GM12878 (cell line): ENCODE data around the gene DERA. TPM values are rescaled to one million over a fixed set of nuclear protein-coding genes. Genes with fewer than 3 reads are reported as not detected.

Experiments used
- ATAC-seq: fragments of 200-7000 bp; cut with Tn5 transposase; 3 replicates; pipeline ENCODE4 v1.9.1; 2020; ENCODE audit warnings: mild to moderate bottlenecking, moderate library complexity
- BruUV-seq: library from RNA; stranded (reverse); fragments of 400-500 nt; replicated peaks from 2 replicates; lab custom pipeline; 2021; lab: Mats Ljungman, UMichigan
- CTCF ChIA-PET: fragments of 300-600 bp; sonication (Branson Sonifier 250); formaldehyde crosslinking; extraction: SDS; loops from one replicate; lab custom pipeline; 2021; ENCODE audit warnings: inconsistent platforms; lab: Yijun Ruan, JAX
- POLR2A ChIA-PET: fragments of 350-600 bp; formaldehyde crosslinking; extraction: SDS; loops from one replicate; lab custom pipeline; 2021; ENCODE audit warnings: inconsistent platforms; lab: Charles Lee
- RAD21 ChIA-PET: fragments of 300-600 bp; sonication (Branson Sonifier 250); formaldehyde crosslinking; loops from one replicate; lab custom pipeline; 2023; ENCODE audit warnings: antibody characterized with exemption; ENCODE audit not compliant: unreplicated experiment; lab: Charles Lee
- SMC1A ChIA-PET: fragments of 300-600 bp; sonication (Branson Sonifier 250); formaldehyde crosslinking; loops from one replicate; lab custom pipeline; 2023; ENCODE audit not compliant: unreplicated experiment, uncharacterized antibody; lab: Charles Lee
- DNase-seq: peaks from one replicate; pipeline ENCODE4 v3.0.0-alpha.2; 2011; ENCODE audit warnings: low read depth, low spot score
- FAIRE-seq: peaks from 3 replicates; lab custom pipeline; 2011; peaks lifted over from hg19 to GRCh38; lab: Jason Lieb, UNC
- H2AFZ ChIP-seq: 2 replicates; pipeline ENCODE4 v1.6.0; 2011; ENCODE audit warnings: low read depth, low read length, control low read depth; ENCODE audit not compliant: control insufficient read depth
- H3K27ac ChIP-seq: 2 replicates; pipeline ENCODE4 v1.5.1; 2011; ENCODE audit warnings: control low read depth; ENCODE audit not compliant: control insufficient read depth, insufficient read depth
- H3K27me3 ChIP-seq, 2 experiments: replicated peaks in 1 of 2; 2 replicates each; pipeline versions ENCODE4 v1.6.0 to v1.6.1; 2011; ENCODE audit warnings: low read length in 1 of 2; ENCODE audit not compliant: control insufficient read depth in 2 of 2, insufficient read depth in 2 of 2
- H3K36me3 ChIP-seq, 2 experiments: 2 replicates each; pipeline ENCODE4 v1.5.1; 2011; ENCODE audit warnings: low read length in 1 of 2; ENCODE audit not compliant: control insufficient read depth in 2 of 2, insufficient read depth in 2 of 2
- H3K4me1 ChIP-seq: 2 replicates; pipeline ENCODE4 v1.6.1; 2011; ENCODE audit warnings: mild to moderate bottlenecking, low read length, moderate library complexity, mixed read lengths; ENCODE audit not compliant: control insufficient read depth, insufficient read depth
- H3K4me2 ChIP-seq: 2 replicates; pipeline ENCODE4 v1.6.0; 2011; ENCODE audit warnings: control low read depth; ENCODE audit not compliant: control insufficient read depth, insufficient read depth
- H3K4me3 ChIP-seq: fragments of 200-600 bp; sonication (generic); 2 replicates; pipeline ENCODE4 v1.5.1; 2016
- H3K79me2 ChIP-seq: 2 replicates; pipeline ENCODE4 v1.6.0; 2011; ENCODE audit warnings: low read length; ENCODE audit not compliant: control insufficient read depth, insufficient read depth
- H3K9ac ChIP-seq: 2 replicates; pipeline ENCODE4 v1.8.0; 2011; ENCODE audit warnings: low read length, control low read depth, mixed read lengths; ENCODE audit not compliant: control insufficient read depth, insufficient read depth
- H3K9me3 ChIP-seq: replicated peaks from 3 replicates; pipeline ENCODE4 v1.5.1; 2011; ENCODE audit warnings: mild to moderate bottlenecking, low read length; ENCODE audit not compliant: control insufficient read depth, insufficient read depth
- H4K20me1 ChIP-seq: 2 replicates; pipeline ENCODE4 v1.6.0; 2011; ENCODE audit not compliant: control insufficient read depth, insufficient read depth
- CBX5 ChIP-seq: sonication (generic); IDR thresholded peaks from 2 replicates; pipeline ENCODE4 v1.6.1; 2016; ENCODE audit warnings: low read depth, moderate library complexity, mild to moderate bottlenecking, inconsistent platforms
- CHD2 ChIP-seq: IDR thresholded peaks from 2 replicates; pipeline ENCODE4 v1.6.1; 2011; ENCODE audit warnings: low read depth, low read length, improper control_type of control experiment, borderline replicate concordance
- CREM ChIP-seq: IDR thresholded peaks from 2 replicates; pipeline ENCODE4 v1.6.1; 2014; ENCODE audit warnings: antibody characterized with exemption, low read depth
- IKZF2 ChIP-seq, 2 experiments: fragments of 450-650 bp; IDR thresholded peaks; 2 replicates each; pipeline ENCODE4 v1.6.1; 2017; ENCODE audit warnings: mild to moderate bottlenecking in 2 of 2, moderate library complexity in 2 of 2
- JUNB ChIP-seq: IDR thresholded peaks from 2 replicates; pipeline ENCODE4 v1.6.1; 2016; ENCODE audit warnings: antibody characterized with exemption, mild to moderate bottlenecking
- MEF2B ChIP-seq: fragments of 450-650 bp; IDR thresholded peaks from 2 replicates; pipeline ENCODE4 v1.6.1; 2018; ENCODE audit warnings: mild to moderate bottlenecking, moderate library complexity; ENCODE audit not compliant: partially characterized antibody, poor library complexity, severe bottlenecking
- MTA3 ChIP-seq: IDR thresholded peaks from 2 replicates; pipeline ENCODE4 v1.6.1; 2012; ENCODE audit warnings: low read length, inconsistent platforms, borderline replicate concordance
- TCF12 ChIP-seq: IDR thresholded peaks from 2 replicates; pipeline ENCODE4 v1.6.1; 2011; ENCODE audit warnings: low read depth, mild to moderate bottlenecking, low read length
- ZNF274 ChIP-seq: IDR thresholded peaks from one replicate; pipeline ENCODE4 v1.8.0; 2011; ENCODE audit not compliant: insufficient read length, insufficient read depth
- WGBS: methylation state at CpG from one replicate; pipeline ENCODE4 v1.1.6; 2016; ENCODE audit warnings: low lambda C conversion rate; ENCODE audit not compliant: insufficient replicate concordance, insufficient coverage; ENCODE audit errors: missing lambda C conversion rate; 5-methylcytosine and 5-hydroxymethylcytosine counted together
- in situ Hi-C: fragments of 300-500 bp; cut with MboI; formaldehyde crosslinking; loops from 9 replicates; pipeline ENCODE4 v1.14.3; 2018; ENCODE audit warnings: mixed read lengths
- intact Hi-C: fragments of 100-400 bp; cut with micrococcal nuclease; formaldehyde crosslinking; loops from one replicate; pipeline ENCODE4 v1.14.2; 2022; ENCODE audit not compliant: unreplicated experiment
- polyA plus RNA-seq, 11 experiments: library from polyadenylated mRNA; depleted of rRNA in 4 of 11; unstranded in 6 of 11; stranded (reverse) in 5 of 11; fragments of >200 nt; fragmentation: Nextera tagmentation in 4 of 11; fragmentation: Illumina TruSeq in 1 of 11; extraction: Ambion mirVana in 4 of 11; extraction: Trizol in 1 of 11; gene quantifications; 1 replicate in 1 of 11; 2 replicates in 10 of 11; pipeline versions ENCODE4 v1.2.1 to v1.2.3, GENCODE V29; 2011 to 2016; ENCODE audit warnings: inconsistent platforms in 2 of 11, missing spikeins in 2 of 11, low read depth in 1 of 11
- total RNA-seq, 4 experiments: library from RNA; depleted of rRNA in 3 of 4; stranded (reverse); fragments of >200 nt in 3 of 4; fragmentation: Illumina TruSeq in 1 of 4; extraction: Trizol in 1 of 4; gene quantifications; 2 replicates each; pipeline versions ENCODE4 v1.2.1 to v1.2.3, GENCODE V29; 2013 to 2021
- TF ChIP-seq, protein P1 (sequence below): IDR thresholded peaks from 2 replicates; pipeline ENCODE4 v1.6.1; 2012; ENCODE audit warnings: mild to moderate bottlenecking, low read depth, low read length

DERA gene
- total and polyA plus RNA-seq, 10 of the 15 experiments (the other 5 are each of a cell fraction or from before 2014, with no cell fraction given) = 34.9 to 97.1 (median 40.8) TPM

GRCh38 chr12:15988983-15989755 is 78.0 kb downstream of the DERA start:
- H3K79me2 ChIP-seq = no peaks in the 10 kb centered on the region
- no peak for TF ChIP-seq MEF2B
- TF ChIP-seq ZNF274 = no peak
- no peak for TF ChIP-seq JUNB
- TF ChIP-seq CHD2 = no peak
- TF ChIP-seq, protein P1, sequence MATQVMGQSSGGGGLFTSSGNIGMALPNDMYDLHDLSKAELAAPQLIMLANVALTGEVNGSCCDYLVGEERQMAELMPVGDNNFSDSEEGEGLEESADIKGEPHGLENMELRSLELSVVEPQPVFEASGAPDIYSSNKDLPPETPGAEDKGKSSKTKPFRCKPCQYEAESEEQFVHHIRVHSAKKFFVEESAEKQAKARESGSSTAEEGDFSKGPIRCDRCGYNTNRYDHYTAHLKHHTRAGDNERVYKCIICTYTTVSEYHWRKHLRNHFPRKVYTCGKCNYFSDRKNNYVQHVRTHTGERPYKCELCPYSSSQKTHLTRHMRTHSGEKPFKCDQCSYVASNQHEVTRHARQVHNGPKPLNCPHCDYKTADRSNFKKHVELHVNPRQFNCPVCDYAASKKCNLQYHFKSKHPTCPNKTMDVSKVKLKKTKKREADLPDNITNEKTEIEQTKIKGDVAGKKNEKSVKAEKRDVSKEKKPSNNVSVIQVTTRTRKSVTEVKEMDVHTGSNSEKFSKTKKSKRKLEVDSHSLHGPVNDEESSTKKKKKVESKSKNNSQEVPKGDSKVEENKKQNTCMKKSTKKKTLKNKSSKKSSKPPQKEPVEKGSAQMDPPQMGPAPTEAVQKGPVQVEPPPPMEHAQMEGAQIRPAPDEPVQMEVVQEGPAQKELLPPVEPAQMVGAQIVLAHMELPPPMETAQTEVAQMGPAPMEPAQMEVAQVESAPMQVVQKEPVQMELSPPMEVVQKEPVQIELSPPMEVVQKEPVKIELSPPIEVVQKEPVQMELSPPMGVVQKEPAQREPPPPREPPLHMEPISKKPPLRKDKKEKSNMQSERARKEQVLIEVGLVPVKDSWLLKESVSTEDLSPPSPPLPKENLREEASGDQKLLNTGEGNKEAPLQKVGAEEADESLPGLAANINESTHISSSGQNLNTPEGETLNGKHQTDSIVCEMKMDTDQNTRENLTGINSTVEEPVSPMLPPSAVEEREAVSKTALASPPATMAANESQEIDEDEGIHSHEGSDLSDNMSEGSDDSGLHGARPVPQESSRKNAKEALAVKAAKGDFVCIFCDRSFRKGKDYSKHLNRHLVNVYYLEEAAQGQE = no peak
- no peak for TF ChIP-seq CBX5
- TF ChIP-seq CREM = no peak
- TF ChIP-seq TCF12 = no peak
- TF ChIP-seq IKZF2 (IDR thresholded peaks at IDR 0.05) = no peak
- TF ChIP-seq MTA3 = no peak
- TF ChIP-seq, all 136 proteins: peak for 0
- ChIA-PET CTCF (no interaction called here), RAD21 (no interaction called here), POLR2A (interaction anchor here (0.6 kb wide), 1 partner anchor 362 kb away, joined by 3 read pairs; no protein-coding TSS in a partner anchor), SMC1A (interaction anchor here (0.7 kb wide), 1 partner anchor 10 kb away, joined by 4 read pairs; no protein-coding TSS in a partner anchor)
- peaks cover 9% of the 10 kb centered on the region for H3K4me1 ChIP-seq
- no peaks in the 10 kb centered on the region for H3K27me3 ChIP-seq
- no peaks in the 10 kb centered on the region; the same call in 2 of the 3 replicates for H3K9me3 ChIP-seq
- 95% methylated on average over 6 of the region's 6 CpGs for WGBS
- FAIRE-seq = no peak
- peaks cover 0 to 11% of the 10 kb centered on the region in 2 experiments; a peak in 3 of 4 replicates for H3K36me3 ChIP-seq
- H4K20me1 ChIP-seq = no peaks in the 10 kb centered on the region
- intact Hi-C loops = no loop called here
- no peak overlapping the region for H3K9ac ChIP-seq
- no peak overlapping the region for H3K4me3 ChIP-seq
- no peak for DNase-seq
- no peak overlapping the region for H2AFZ ChIP-seq
- in situ Hi-C loops = no loop called here
- no peak overlapping the region for H3K4me2 ChIP-seq
- H3K27ac ChIP-seq = no peak overlapping the region
- no TSS peak for BruUV-seq
- ATAC-seq = no peak
